DMS 273 treated with DMSO at 0.1 percent for 48 hours (cell line): ENCODE measurements around the gene PHACTR4.
"Not testable (repeated sequence)": the region's sequence is repeated elsewhere in the genome, so short reads cannot be mapped to it uniquely, and the experiment has no call there.

Source experiments
- DNase-seq: peaks from one replicate; lab custom pipeline; 2025; lab: John Stamatoyannopoulos, UW

PHACTR4 gene

GRCh38 chr1:28369371-28370238 lies at the start of gene PHACTR4:
Gene PHACTR4, plus strand, starts transcription at chr1:28369740. Its CDS starts 37,708 bp downstream, at chr1:28407448.
- DNase-seq, result peak; percentile 91

DNA sequence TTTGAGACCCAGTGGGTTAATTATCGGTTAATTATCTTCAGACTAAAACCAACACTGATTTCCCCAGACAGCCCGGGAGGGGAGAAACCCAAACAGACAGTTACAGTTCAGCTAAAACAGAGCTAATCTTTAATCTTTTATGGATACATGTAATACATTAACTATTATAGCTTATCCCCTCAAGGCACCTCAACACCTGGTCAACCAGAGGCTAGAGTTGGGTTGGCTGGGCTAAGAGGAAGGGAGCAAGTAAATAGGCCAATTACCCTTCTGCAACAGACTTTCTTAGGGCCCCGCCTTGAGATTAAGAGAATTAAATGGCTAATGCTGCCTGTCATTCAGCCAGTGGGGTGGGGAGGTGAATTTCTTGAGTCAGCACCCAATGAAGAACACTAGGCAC lies 47.3 kb upstream of the PHACTR4 start:
- no peak for DNase-seq

GRCh38 chr1:28323720-28324119 lies 45.8 kb upstream of the PHACTR4 start:
- no peak for DNase-seq

- no peak for DNase-seq
Measured at GRCh38 chr1:28326515-28326914, 43.0 kb upstream of the PHACTR4 start.

DNA sequence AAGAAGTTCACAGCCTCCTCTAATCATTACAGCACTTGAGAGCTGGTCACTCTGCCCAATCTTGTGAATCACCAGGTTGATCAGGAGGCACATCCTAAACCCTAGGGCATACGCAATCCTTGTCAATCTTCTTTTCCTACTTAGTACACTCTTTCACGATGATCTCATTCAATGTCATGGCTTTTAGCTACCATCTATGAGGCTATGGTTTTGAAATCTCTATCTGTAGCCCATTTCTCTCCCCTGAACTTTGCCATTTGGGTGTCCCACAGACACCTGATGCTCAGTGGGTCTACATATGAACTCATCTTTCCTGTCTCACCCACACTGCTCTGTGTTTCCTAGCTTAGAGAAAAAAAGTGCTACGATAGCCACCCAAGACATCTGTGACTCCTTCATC lies 42.6 kb upstream of the PHACTR4 start:
- DNase-seq, result no peak

DNA sequence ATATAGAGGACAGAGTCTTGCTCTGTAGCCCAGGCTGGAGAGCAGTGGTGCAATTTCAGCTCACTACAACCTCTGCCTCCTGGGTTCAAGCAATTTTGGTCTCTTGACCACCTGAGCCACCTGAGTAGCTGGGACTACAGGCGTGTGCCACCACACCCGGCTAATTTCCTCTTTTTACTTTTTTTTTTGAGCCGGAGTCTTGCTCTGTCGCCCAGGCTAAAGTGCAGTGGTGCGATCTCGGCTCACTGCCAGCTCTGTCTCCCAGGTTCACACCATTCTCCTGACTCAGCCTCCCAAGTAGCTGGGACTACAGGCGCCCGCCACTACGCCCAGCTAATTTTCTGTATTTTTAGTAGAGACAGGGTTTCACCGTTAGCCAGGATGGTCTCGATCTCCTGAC lies 42.1 kb upstream of the PHACTR4 start:
- DNase-seq, result not testable (repeated sequence)

DNA sequence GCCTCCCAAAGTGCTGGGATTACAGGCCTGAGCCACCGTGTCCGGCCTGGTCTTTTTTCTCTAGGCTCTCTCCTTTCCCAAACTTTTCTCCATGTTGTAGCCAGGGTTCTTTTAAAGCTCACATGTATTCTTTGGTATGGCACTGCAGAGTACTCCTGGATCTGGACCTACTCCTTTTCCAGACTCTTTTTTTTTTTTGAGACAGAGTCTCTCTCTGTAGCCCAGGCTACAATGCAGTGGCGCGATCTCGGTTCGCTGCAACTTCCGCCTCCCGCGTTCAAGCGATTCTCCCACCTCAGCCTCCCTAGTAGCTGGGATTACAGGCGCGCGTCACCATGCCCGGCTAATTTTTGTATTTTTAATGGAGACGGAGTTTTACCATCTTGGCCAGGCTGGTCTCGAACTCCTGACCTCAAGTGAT lies 41.3 kb upstream of the PHACTR4 start:
- DNase-seq, result no peak

- no peak for DNase-seq
Measured at GRCh38 chr1:28329395-28330153, 40.0 kb upstream of the PHACTR4 start.

- DNase-seq, result no peak
Measured at GRCh38 chr1:28338897-28339296, 30.6 kb upstream of the PHACTR4 start.

DNA sequence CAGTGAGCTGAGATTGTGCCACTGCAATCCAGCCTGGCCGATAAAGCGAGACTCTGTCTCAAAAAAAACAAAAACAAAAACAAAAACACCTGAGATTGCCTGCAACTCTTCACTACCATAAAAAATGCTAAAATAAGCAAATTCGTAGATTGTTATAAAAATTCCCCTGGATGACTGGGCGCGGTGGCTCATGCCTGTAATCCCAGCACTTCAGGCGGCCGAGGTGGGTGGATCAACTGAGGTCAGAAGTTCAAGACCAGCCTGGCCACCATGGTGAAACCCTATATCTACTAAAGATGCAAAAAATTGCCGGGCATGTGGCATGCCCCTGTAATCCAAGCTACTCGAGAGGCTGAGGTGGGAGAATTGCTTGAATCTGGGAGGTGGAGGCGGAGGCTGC lies 30.0 kb upstream of the PHACTR4 start:
- DNase-seq, result no peak

DNA sequence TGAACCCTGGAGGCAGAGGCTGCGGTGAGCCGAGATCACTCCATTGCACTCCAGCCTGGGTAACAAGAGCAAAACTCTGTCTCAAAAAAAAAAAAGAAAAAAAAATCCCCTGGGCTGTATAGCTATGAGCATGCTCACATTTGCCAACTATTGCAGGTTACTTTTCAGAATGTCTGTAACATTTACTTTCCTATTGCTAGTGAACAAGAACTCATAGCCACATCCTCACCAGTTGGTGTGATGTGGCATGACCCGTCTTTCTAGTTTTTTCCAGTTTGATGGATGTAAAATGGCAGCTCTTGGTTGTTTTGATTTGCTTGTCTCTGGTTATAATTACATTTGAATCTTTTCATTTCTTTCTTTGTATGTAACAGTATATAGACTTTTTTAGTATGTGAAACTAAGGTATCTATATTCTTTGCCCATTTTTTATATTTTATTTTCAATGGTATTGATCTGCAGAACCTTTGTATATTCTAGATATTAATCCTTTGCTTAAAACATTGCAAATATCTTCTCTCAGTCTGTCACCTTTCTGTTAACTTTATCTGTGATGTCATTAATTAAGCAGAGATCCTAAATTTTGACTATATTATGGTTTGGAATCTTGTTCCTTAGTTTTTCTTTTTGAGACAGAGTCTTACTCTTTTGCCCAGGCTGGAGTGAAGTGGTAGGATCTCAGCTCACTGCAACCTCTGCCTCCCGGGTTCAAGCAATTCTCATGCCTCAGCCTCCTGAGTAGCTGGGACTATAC lies 29.1 kb upstream of the PHACTR4 start:
- no peak for DNase-seq

DNA sequence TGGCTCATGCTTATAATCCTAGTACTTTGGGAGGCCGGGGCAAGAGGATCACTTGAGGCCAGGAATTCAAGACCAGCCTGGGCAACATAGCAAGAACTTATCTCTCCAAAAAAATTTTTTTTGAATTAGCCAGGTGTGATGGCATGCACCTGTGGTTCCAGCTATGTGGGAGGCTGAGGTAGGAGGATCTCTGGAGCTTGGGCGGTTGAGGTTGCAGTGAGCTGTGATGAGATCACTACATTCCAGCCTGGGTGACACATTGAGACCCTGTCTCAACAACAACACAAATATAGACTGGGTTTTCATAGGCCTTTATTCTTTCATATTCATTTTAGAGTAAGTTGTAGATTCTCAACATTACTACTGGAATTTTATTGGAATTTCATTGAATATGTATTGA lies 27.9 kb upstream of the PHACTR4 start:
- DNase-seq, result no peak

- DNase-seq, result no peak
Measured at GRCh38 chr1:28343405-28343804, 26.1 kb upstream of the PHACTR4 start.

DNA sequence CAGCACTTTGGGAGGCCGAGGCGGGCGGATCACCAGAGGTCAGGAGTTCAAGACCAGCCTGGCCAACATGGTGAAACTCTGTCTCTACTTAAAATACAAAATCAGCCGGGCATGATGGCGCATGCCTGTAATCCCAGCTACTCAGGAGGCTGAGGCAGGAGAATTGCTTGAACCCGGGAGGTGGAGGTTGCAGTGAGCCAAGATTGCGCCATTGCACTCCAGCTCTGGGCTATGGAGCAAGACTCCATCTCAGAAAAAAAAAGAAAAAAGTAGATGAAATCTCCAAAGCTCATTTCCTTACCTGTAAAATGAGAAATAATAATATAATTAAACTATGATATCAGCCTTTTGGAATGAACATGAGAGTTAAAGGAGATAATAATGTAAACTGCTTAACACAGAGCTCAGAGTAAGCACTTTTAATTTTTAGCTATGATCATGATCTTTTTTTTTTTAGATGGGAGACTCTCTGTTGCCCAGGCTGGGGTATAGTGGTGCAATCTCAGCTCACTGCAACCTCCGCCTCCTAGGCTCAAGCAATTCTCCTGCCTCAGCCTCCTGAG lies 16.2 kb upstream of the PHACTR4 start:
- DNase-seq, result not testable (repeated sequence)

GRCh38 chr1:28354121-28354520 lies 15.4 kb upstream of the PHACTR4 start:
- DNase-seq, result no peak

DNA sequence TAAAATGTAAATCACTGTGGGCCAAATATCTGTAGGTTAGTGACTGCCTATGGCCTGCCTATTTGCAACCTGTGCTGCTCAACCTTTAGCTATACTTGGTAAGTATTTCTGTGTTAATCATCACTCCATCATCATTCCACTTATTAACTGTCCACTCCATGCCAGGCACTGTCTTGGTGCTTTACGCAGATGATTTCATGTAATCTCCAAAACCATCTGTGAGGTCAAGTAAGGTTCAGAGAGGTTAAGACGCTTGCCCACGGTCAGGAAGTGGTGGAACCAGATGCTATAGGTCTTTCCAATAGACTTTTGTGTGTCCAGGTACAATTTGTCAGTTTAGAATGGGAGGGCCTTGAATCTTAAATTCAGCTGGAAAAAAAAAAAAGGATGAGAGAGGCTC lies 10.8 kb upstream of the PHACTR4 start:
- DNase-seq, result no peak

- DNase-seq, result peak; percentile 31
Measured at GRCh38 chr1:28359592-28360239, 9.8 kb upstream of the PHACTR4 start.

DNA sequence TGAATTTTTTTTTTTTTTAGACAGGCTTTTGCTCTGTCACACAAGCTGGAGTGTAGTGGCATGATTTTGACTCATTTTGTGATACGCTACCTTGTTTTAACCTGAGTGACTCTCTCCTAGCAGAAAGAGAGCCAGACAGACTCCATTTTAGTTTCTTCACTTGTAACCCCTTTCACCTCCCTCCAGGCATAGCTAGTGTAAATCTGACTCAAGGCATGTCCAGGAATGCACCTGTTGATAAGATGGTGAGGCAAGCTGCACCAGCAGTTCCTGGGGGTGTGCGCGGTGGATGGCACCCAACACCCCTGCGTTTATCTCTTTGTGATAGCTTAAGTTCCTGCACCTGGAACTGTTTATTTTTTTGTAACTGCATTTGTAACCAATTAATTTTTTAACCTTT lies 4.7 kb upstream of the PHACTR4 start:
- DNase-seq, result no peak

GRCh38 chr1:28365864-28366263 lies 3.7 kb upstream of the PHACTR4 start:
- DNase-seq, result no peak

DNA sequence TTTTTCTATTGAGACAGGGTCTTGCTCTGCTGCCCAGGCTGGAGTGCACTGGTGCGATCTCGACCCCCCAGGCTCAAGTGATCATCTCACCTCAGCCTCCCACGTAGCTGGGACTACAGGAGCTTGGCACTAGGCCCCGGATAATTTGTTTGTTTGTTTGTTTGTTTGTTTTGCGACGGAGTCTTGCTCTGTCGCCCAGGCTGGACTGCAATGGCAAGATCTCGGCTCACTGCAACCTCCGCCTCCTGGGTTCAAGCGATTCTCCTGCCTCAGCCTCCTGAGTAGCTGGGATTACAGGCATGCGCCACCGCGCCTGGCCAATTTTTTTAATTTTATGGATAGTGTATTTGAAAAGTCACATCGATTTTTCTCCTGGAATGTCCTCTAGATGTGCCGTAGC lies 932 bp upstream of the PHACTR4 start:
- DNase-seq, result not testable (repeated sequence)

DNA sequence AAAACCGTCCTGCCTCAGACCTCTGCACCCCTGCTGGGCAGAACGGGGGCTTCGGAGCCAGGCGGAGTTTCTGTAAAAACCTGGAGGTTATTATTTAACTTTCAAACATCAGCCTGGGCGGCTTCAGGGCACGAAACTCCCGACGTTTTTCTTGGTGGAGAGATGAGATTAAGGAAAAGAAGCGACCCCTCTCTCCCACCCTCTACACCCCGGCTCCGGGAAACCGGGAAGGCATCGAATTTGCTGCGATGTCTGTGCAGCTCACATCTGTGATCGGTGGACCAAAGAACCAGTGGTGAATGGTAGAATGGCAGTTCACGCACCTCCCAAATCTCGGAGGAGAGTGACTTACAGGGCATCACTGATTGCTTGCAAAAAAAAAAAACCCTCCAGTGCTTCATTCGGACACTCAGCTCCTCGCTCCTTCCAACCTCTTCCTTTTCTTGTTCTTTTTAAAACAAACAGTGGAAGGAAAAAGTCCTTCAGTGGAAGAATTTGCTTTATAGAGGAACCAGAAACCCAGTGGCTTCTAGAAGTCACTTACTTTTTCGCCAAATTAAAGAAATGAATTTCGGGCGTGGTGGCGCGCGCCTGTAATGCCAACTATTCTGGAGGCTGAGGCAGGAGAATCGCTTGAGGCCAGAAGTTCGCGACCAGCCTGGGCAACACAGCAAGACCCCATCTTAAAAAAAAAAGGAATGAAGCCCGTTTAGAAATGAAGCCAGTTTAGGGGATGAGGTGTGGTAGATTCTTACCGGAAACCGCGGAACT lies 884 bp downstream of the PHACTR4 start:
- DNase-seq, result no peak
